ENCODE results near the gene ANKRD55. TPM values are rescaled to one million over a fixed set of nuclear protein-coding genes. Genes with fewer than 3 reads are reported as not detected.

Gene ANKRD55
- total RNA-seq, 2 experiments from 2014 or later, result 2.2 to 2.6 TPM

GRCh38 chr5:56176155-56176798 lies 56.9 kb downstream of the ANKRD55 start:
- no peak overlapping the region for H3K27ac Mint-ChIP-seq
- no peaks in the 10 kb centered on the region for H3K9me3 Mint-ChIP-seq
- H3K4me1 Mint-ChIP-seq (ENCODE audit: low read depth), result peaks cover 16% of the 10 kb centered on the region
- CTCF ChIA-PET, result no interaction called here
- no peak overlapping the region for H3K4me3 Mint-ChIP-seq
- POLR2A ChIA-PET, result no interaction called here
- DNase-seq, result no peak
- no peaks in the 10 kb centered on the region for H3K36me3 Mint-ChIP-seq
- H3K27me3 Mint-ChIP-seq, result peaks cover 1% of the 10 kb centered on the region
- intact Hi-C loops (cut with micrococcal nuclease), result no loop called here

DNA sequence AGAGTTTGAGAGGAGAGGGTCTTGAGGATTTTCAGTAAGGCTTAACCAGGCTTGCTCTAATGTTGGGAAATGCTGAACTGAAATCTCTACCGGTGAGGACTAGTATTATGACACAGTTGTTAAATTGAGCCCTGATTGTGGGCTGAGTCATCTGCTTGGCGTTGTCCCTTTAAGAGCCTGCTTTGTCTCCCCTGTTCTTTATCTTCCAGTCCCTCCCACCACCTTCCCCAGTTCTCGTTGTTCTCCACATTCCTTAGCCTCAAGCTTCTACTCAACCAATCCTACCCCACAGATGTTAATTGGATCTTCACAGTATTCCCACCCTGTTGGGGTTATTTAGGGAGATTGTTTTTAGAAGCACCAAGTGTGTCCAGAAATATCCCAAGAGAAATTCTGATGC lies 57.6 kb downstream of the ANKRD55 start:
- intact Hi-C loops (cut with micrococcal nuclease), result no loop called here
- peaks cover 1% of the 10 kb centered on the region for H3K27me3 Mint-ChIP-seq
- ChIA-PET CTCF (no interaction called here), POLR2A (no interaction called here)
- H3K4me1 Mint-ChIP-seq (ENCODE audit: low read depth), result peaks cover 16% of the 10 kb centered on the region
- DNase-seq, result no peak
- H3K27ac Mint-ChIP-seq, result no peak overlapping the region
- H3K9me3 Mint-ChIP-seq, result no peaks in the 10 kb centered on the region
- no peak overlapping the region for H3K4me3 Mint-ChIP-seq
- H3K36me3 Mint-ChIP-seq, result no peaks in the 10 kb centered on the region

DNA sequence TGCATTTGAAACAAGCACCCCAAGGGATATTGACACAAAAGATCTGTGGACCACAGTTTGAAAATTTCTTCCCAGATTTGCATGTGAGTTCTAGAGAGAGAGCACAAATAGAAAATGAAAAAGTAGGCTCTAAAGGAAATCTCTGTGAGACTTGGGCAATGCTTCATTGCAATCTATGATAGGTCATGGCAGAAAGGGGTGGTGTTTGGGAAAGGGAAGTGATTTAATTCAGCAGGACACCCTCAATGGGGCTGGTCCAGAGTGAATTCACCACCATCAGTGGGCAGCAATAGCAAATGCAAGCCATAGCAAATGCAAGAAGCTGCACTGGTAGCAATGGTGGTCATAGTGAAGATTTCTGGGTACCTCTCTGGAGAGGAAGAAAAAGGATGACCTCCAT lies 58.1 kb downstream of the ANKRD55 start:
- no peaks in the 10 kb centered on the region for H3K36me3 Mint-ChIP-seq
- H3K27me3 Mint-ChIP-seq, result peaks cover 1% of the 10 kb centered on the region
- no peak overlapping the region for H3K27ac Mint-ChIP-seq
- H3K4me1 Mint-ChIP-seq (ENCODE audit: low read depth), result peaks cover 16% of the 10 kb centered on the region
- no peak overlapping the region for H3K4me3 Mint-ChIP-seq
- H3K9me3 Mint-ChIP-seq, result no peaks in the 10 kb centered on the region
- ChIA-PET CTCF (no interaction called here), POLR2A (no interaction called here)
- no peak for DNase-seq
- intact Hi-C loops (cut with micrococcal nuclease), result no loop called here

DNA sequence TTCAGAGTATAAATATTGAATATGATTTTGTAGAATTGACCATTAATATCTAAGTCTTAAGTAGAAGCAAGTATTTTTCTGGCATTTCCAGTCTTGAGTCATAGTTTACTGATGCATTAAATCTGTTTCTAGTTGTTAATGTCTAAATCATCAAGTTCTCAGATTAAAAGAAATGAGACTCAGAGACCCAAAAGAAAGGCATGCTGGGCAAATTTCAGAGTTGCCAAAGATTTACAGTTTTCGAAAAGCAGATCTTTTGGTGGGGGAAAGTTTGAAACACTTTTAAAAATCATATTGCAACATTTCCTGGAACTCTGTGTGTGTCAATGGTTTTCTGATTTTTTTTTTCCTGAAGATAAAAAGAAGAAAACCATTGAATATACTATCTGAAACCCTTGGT lies 60.9 kb downstream of the ANKRD55 start:
- ChIA-PET POLR2A (no interaction called here), CTCF (no interaction called here)
- H3K27ac Mint-ChIP-seq, result no peak overlapping the region
- H3K4me3 Mint-ChIP-seq, result no peak overlapping the region
- H3K27me3 Mint-ChIP-seq, result peaks cover 1% of the 10 kb centered on the region
- H3K9me3 Mint-ChIP-seq, result no peaks in the 10 kb centered on the region
- intact Hi-C loops (cut with micrococcal nuclease), result no loop called here
- H3K36me3 Mint-ChIP-seq, result no peaks in the 10 kb centered on the region
- DNase-seq, result no peak
- H3K4me1 Mint-ChIP-seq (ENCODE audit: low read depth), result peaks cover 35% of the 10 kb centered on the region

DNA sequence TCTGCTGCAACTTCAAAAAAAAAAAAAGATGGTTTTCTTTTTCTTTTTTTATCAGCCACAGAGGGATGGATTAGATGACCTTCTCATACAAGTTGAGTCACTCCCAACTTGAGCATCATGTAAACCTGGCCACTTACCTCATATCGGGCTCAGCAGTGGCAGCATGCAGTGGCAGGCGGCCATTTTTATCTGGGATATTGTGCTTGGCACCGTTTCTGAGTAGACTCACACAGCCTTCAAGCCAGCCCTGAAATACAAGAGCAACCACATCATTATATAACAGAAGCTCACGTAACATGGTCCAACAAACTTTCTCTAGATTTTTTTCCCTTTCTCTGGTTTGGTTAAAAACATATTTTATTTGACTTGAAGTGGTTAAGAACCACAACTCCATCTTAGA lies 62.6 kb downstream of the ANKRD55 start:
- H3K27me3 Mint-ChIP-seq, result peaks cover 1% of the 10 kb centered on the region
- no peaks in the 10 kb centered on the region for H3K9me3 Mint-ChIP-seq
- no peaks in the 10 kb centered on the region for H3K36me3 Mint-ChIP-seq
- peaks cover 42% of the 10 kb centered on the region for H3K4me1 Mint-ChIP-seq (ENCODE audit: low read depth)
- ChIA-PET POLR2A (no interaction called here), CTCF (interaction anchor here (0.6 kb wide), 1 partner anchor 52 kb away, joined by 3 read pairs; no protein-coding TSS in a partner anchor)
- DNase-seq, result no peak
- no peak overlapping the region for H3K4me3 Mint-ChIP-seq
- intact Hi-C loops (cut with micrococcal nuclease), result no loop called here
- no peak overlapping the region for H3K27ac Mint-ChIP-seq

DNA sequence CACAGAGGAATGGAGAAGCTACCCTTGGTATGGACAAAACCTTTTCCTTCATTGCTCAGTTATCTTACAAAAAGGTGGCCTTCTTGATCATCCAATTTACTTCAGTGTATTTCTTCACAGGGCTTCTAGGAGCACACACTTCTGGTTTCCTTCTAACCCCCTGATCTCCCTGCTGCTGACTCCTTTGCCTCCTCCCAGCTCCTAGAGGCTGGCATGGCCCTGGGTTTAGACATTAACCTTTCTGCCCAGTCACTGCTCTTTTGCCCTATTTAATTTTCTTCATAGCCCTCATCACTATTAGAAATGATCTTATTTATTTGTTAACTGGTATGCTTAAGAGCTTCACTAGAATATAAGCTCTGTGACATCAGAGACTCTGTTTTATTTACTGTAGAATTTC lies 63.2 kb downstream of the ANKRD55 start:
- Mint-ChIP-seq H3K27me3 (peaks cover 1% of the 10 kb centered on the region), H3K4me3 (no peak overlapping the region), H3K36me3 (no peaks in the 10 kb centered on the region), H3K27ac (no peak overlapping the region), H3K4me1 (ENCODE audit: low read depth) (peaks cover 36% of the 10 kb centered on the region), H3K9me3 (no peaks in the 10 kb centered on the region)
- ChIA-PET CTCF (interaction anchor here (0.6 kb wide), 1 partner anchor 52 kb away, joined by 3 read pairs; no protein-coding TSS in a partner anchor), POLR2A (no interaction called here)
- no peak for DNase-seq
- intact Hi-C loops (cut with micrococcal nuclease), result loop anchor here (2.0 kb wide), 1 partner anchor 21 kb away; no protein-coding TSS in a partner anchor

GRCh38 chr5:56169281-56169680 lies 63.8 kb downstream of the ANKRD55 start:
- no peaks in the 10 kb centered on the region for H3K36me3 Mint-ChIP-seq
- H3K4me3 Mint-ChIP-seq, result no peak overlapping the region
- ChIA-PET CTCF (no interaction called here), POLR2A (interaction anchor here (0.6 kb wide), 2 partner anchors 233 to 651 kb away, joined by 3 read pairs; no protein-coding TSS in a partner anchor)
- DNase-seq, result no peak
- H3K4me1 Mint-ChIP-seq (ENCODE audit: low read depth), result peaks cover 35% of the 10 kb centered on the region
- no peaks in the 10 kb centered on the region for H3K9me3 Mint-ChIP-seq
- peaks cover 1% of the 10 kb centered on the region for H3K27me3 Mint-ChIP-seq
- no peak overlapping the region for H3K27ac Mint-ChIP-seq
- intact Hi-C loops (cut with micrococcal nuclease), result loop anchor here (2.0 kb wide), 1 partner anchor 20 kb away; no protein-coding TSS in a partner anchor

- DNase-seq, result no peak
- H3K9me3 Mint-ChIP-seq, result no peaks in the 10 kb centered on the region
- ChIA-PET POLR2A (no interaction called here), CTCF (interaction anchor here (0.6 to 1.0 kb wide), 4 partner anchors 16 to 476 kb away, joined by 3 to 5 read pairs (median 4); no protein-coding TSS in a partner anchor)
- peak overlapping the region; percentile 45 for H3K27ac Mint-ChIP-seq
- peaks cover 1% of the 10 kb centered on the region for H3K27me3 Mint-ChIP-seq
- H3K4me3 Mint-ChIP-seq, result no peak overlapping the region
- intact Hi-C loops (cut with micrococcal nuclease), result loop anchor here (1.0 to 2.0 kb wide), 2 partner anchors 8 to 19 kb away; no protein-coding TSS in a partner anchor
- peaks cover 35% of the 10 kb centered on the region for H3K4me1 Mint-ChIP-seq (ENCODE audit: low read depth)
- no peaks in the 10 kb centered on the region for H3K36me3 Mint-ChIP-seq
Measured at GRCh38 chr5:56168066-56168478, 65.1 kb downstream of the ANKRD55 start.

GRCh38 chr5:56167519-56167918 lies 65.6 kb downstream of the ANKRD55 start:
- no peak overlapping the region for H3K4me3 Mint-ChIP-seq
- H3K9me3 Mint-ChIP-seq, result no peaks in the 10 kb centered on the region
- ChIA-PET POLR2A (no interaction called here), CTCF (interaction anchor here (0.6 kb wide), 2 partner anchors 110 to 231 kb away, joined by 4 to 5 read pairs; no protein-coding TSS in a partner anchor)
- intact Hi-C loops (cut with micrococcal nuclease), result no loop called here
- H3K27ac Mint-ChIP-seq, result no peak overlapping the region
- H3K4me1 Mint-ChIP-seq (ENCODE audit: low read depth), result peaks cover 30% of the 10 kb centered on the region
- no peaks in the 10 kb centered on the region for H3K36me3 Mint-ChIP-seq
- no peak for DNase-seq
- H3K27me3 Mint-ChIP-seq, result no peaks in the 10 kb centered on the region

DNA sequence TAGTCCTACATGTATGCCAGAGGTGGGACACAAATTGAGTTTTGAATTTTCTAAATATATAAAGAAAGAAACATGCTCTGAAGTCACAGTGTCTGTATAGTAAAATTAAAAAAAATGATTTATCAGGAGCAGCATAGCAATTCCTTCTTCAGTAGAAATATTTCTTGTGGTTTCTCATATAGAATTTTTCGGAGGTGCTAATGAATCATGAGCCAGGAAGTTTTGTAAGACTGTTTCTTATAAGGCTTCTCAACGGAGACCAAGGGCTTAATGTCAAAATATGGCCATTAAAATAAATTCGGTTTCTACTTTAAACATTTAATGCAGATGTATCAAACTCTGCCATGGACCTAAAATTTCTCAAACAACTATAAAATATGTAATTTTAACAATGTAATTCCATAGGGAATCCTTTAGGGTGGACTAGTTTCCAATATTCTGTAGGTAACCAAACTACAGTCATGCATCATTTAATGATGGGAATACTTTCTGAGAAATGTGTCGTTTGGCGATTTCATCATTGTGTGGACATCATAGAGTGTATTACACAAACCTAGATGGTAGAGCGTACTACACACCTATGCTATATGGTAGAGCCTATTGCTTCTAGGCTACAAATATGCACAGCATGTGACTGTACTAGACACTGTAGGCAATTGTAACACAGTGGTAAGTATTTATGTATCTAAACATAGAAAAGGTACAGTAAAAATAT lies 66.3 kb downstream of the ANKRD55 start:
- no peak for DNase-seq
- no peaks in the 10 kb centered on the region for H3K36me3 Mint-ChIP-seq
- H3K27me3 Mint-ChIP-seq, result no peaks in the 10 kb centered on the region
- no peaks in the 10 kb centered on the region for H3K9me3 Mint-ChIP-seq
- no peak overlapping the region for H3K4me3 Mint-ChIP-seq
- peaks cover 30% of the 10 kb centered on the region for H3K4me1 Mint-ChIP-seq (ENCODE audit: low read depth)
- no peak overlapping the region for H3K27ac Mint-ChIP-seq
- ChIA-PET POLR2A (no interaction called here), CTCF (no interaction called here)
- intact Hi-C loops (cut with micrococcal nuclease), result no loop called here

DNA sequence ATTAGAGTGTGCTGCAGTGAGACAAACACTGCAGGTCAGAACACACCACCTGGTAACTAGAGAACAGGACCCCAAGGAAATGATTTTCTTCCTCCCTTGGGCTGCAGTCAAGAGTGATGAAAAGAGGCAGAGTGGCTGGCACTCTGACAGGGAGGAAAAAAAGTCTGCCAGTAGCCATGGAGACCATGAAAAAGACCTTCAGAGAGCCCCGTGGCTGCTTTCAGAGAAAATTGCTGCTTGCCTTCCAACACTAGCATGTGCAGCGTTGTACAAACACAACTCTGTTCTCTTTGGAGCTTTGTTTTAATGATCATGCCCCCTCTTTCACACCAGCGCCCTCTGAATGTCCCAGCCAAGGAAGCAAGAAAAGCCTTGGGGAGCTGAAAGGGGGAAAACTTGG lies 68.8 kb downstream of the ANKRD55 start:
- Mint-ChIP-seq H3K36me3 (no peaks in the 10 kb centered on the region), H3K27me3 (no peaks in the 10 kb centered on the region), H3K4me1 (ENCODE audit: low read depth) (peaks cover 51% of the 10 kb centered on the region), H3K27ac (no peak overlapping the region), H3K9me3 (no peaks in the 10 kb centered on the region), H3K4me3 (no peak overlapping the region)
- intact Hi-C loops (cut with micrococcal nuclease), result no loop called here
- CTCF ChIA-PET, result no interaction called here
- POLR2A ChIA-PET, result no interaction called here
- DNase-seq, result no peak

DNA sequence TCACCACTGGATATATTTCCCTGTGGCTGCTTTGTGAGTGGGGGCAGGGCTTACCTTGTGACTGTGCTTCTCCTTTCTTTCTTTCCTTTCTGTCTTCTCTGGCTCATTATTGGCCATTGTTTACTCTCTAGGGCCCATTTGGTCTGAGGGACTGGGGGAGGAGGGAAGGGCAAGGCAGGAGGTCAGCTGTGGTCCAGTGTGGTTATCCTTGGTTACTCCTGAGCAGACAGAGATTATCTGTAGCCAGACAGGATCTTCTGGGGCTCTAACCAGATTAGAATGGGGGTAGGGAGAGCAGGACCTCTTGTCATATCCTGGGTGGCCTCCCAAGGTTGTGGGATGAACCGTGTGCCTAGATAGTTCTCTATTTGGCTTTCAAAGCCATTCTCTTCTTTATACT lies 71.2 kb downstream of the ANKRD55 start:
- intact Hi-C loops (cut with micrococcal nuclease), result no loop called here
- H3K27me3 Mint-ChIP-seq, result no peaks in the 10 kb centered on the region
- H3K4me3 Mint-ChIP-seq, result no peak overlapping the region
- CTCF ChIA-PET, result no interaction called here
- POLR2A ChIA-PET, result no interaction called here
- H3K27ac Mint-ChIP-seq, result no peak overlapping the region
- no peaks in the 10 kb centered on the region for H3K36me3 Mint-ChIP-seq
- peaks cover 48% of the 10 kb centered on the region for H3K4me1 Mint-ChIP-seq (ENCODE audit: low read depth)
- no peaks in the 10 kb centered on the region for H3K9me3 Mint-ChIP-seq
- DNase-seq, result no peak

DNA sequence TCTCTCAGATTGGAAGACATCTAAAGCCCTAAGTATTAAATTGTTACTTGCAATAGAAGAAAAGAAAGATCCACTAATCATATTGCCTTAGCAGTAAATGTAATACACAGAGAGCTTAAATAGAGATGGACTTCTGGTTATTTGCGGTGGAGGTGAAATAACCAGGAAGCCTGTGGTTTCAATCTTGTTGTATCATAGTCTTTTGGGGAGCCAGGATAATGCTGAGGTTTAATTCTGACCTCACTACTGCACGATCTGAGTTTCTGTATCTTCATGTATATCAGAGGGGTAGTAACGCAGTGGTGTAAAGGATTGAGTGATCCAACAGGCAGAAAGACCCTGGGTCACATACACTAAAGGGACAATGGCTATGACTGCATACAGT lies 71.7 kb downstream of the ANKRD55 start:
- H3K9me3 Mint-ChIP-seq, result no peaks in the 10 kb centered on the region
- POLR2A ChIA-PET, result no interaction called here
- no peaks in the 10 kb centered on the region for H3K36me3 Mint-ChIP-seq
- intact Hi-C loops (cut with micrococcal nuclease), result no loop called here
- no peak for DNase-seq
- H3K4me3 Mint-ChIP-seq, result no peak overlapping the region
- H3K4me1 Mint-ChIP-seq (ENCODE audit: low read depth), result peaks cover 52% of the 10 kb centered on the region
- CTCF ChIA-PET, result no interaction called here
- H3K27ac Mint-ChIP-seq, result no peak overlapping the region
- H3K27me3 Mint-ChIP-seq, result no peaks in the 10 kb centered on the region

All from activated CD4-positive, alpha-beta memory T cell treated with anti-CD3 and anti-CD28 coated beads for 36 hours (primary cell).